Activated CD8-positive, alpha-beta T cell treated with anti-CD3 and anti-CD28 coated beads for 36 hours (primary cell): Measurements from ENCODE around the gene ABCD3. TPM values are rescaled to one million over a fixed set of nuclear protein-coding genes. Genes with fewer than 3 reads are reported as not detected.

Experiments used
- ATAC-seq: fragments of 200-7000 bp; cut with Tn5 transposase; one replicate; pipeline ENCODE4 v1.10.0; 2021; ENCODE audit warnings: mild to moderate bottlenecking, moderate library complexity
- CTCF ChIA-PET: fragments of 350-600 bp; sonication (Branson Sonifier 250); formaldehyde crosslinking; loops from one replicate; lab custom pipeline; 2021; ENCODE audit warnings: antibody characterized with exemption; lab: Charles Lee
- POLR2A ChIA-PET: fragments of 350-600 bp; sonication (Branson Sonifier 250); formaldehyde crosslinking; loops from one replicate; lab custom pipeline; 2021; ENCODE audit warnings: antibody characterized with exemption; lab: Charles Lee
- DNase-seq: peaks from one replicate; pipeline ENCODE4 v3.0.0-alpha.2; 2020
- H3K27ac Mint-ChIP-seq: one replicate; pipeline ENCODE4 v1.8.0; 2021; ENCODE audit warnings: mild to moderate bottlenecking, mixed read lengths
- H3K27me3 Mint-ChIP-seq: one replicate; pipeline ENCODE4 v1.8.0; 2021; ENCODE audit warnings: mixed read lengths
- H3K36me3 Mint-ChIP-seq: one replicate; pipeline ENCODE4 v1.8.0; 2021; ENCODE audit warnings: low read depth, mixed read lengths
- H3K4me1 Mint-ChIP-seq: one replicate; pipeline ENCODE4 v1.8.0; 2021; ENCODE audit warnings: low read depth, mixed read lengths
- H3K4me3 Mint-ChIP-seq: one replicate; pipeline ENCODE4 v1.8.0; 2021; ENCODE audit warnings: mild to moderate bottlenecking, moderate library complexity, mixed read lengths
- H3K9me3 Mint-ChIP-seq: one replicate; pipeline ENCODE4 v1.8.0; 2021; ENCODE audit warnings: mixed read lengths
- CTCF ChIP-seq: fragments of 200-600 bp; IDR thresholded peaks from one replicate; pipeline ENCODE4 v1.8.0; 2022; ENCODE audit warnings: antibody characterized with exemption, mild to moderate bottlenecking
- intact Hi-C: fragments of 100-400 bp; cut with micrococcal nuclease; formaldehyde crosslinking; loops from one replicate; pipeline ENCODE4 v1.10.0; 2022
- total RNA-seq, 2 experiments: library from RNA; stranded (reverse); gene quantifications; one replicate each; pipeline ENCODE4 v1.2.3, GENCODE V29; 2021

ABCD3 gene
- total RNA-seq, 2 experiments from 2014 or later, result 31.3 to 31.9 TPM

GRCh38 chr1:94542088-94542870 lies 124.1 kb downstream of the ABCD3 start:
- CTCF ChIA-PET, result interaction anchor here (1.0 kb wide), 1 partner anchor 62 kb away, joined by 3 read pairs; no protein-coding TSS in a partner anchor
- POLR2A ChIA-PET, result no interaction called here
- Mint-ChIP-seq H3K9me3 (no peaks in the 10 kb centered on the region), H3K4me1 (peaks cover 17% of the 10 kb centered on the region), H3K36me3 (no peaks in the 10 kb centered on the region), H3K4me3 (peak overlapping the region; percentile 75), H3K27ac (no peak overlapping the region), H3K27me3 (peaks cover 61% of the 10 kb centered on the region)
- DNase-seq (no peak), ATAC-seq (peak; percentile 35)
- TF ChIP-seq CTCF, result no peak
- intact Hi-C loops, result no loop called here

GRCh38 chr1:94543001-94543400 lies 124.8 kb downstream of the ABCD3 start:
- peaks cover 17% of the 10 kb centered on the region for H3K4me1 Mint-ChIP-seq
- peaks cover 59% of the 10 kb centered on the region for H3K27me3 Mint-ChIP-seq
- TF ChIP-seq CTCF, result no peak
- POLR2A ChIA-PET, result no interaction called here
- H3K27ac Mint-ChIP-seq, result no peak overlapping the region
- DNase-seq (no peak), ATAC-seq (no peak)
- intact Hi-C loops, result no loop called here
- H3K36me3 Mint-ChIP-seq, result no peaks in the 10 kb centered on the region
- H3K4me3 Mint-ChIP-seq, result peak overlapping the region; percentile 75
- CTCF ChIA-PET, result interaction anchor here (1.0 kb wide), 1 partner anchor 62 kb away, joined by 3 read pairs; no protein-coding TSS in a partner anchor
- H3K9me3 Mint-ChIP-seq, result no peaks in the 10 kb centered on the region

GRCh38 chr1:94543893-94544635 lies 125.9 kb downstream of the ABCD3 start:
- ChIA-PET POLR2A (no interaction called here), CTCF (no interaction called here)
- Mint-ChIP-seq H3K36me3 (no peaks in the 10 kb centered on the region), H3K4me1 (peaks cover 17% of the 10 kb centered on the region), H3K27ac (no peak overlapping the region), H3K9me3 (no peaks in the 10 kb centered on the region), H3K27me3 (peaks cover 53% of the 10 kb centered on the region), H3K4me3 (no peak overlapping the region)
- DNase-seq (no peak), ATAC-seq (no peak)
- intact Hi-C loops, result no loop called here
- TF ChIP-seq CTCF, result no peak

GRCh38 chr1:94544706-94545490 lies 126.7 kb downstream of the ABCD3 start:
- no peak for DNase-seq
- ChIA-PET CTCF (no interaction called here), POLR2A (no interaction called here)
- no peak overlapping the region for H3K4me3 Mint-ChIP-seq
- no peak for TF ChIP-seq CTCF
- H3K9me3 Mint-ChIP-seq, result no peaks in the 10 kb centered on the region
- H3K27me3 Mint-ChIP-seq, result peaks cover 45% of the 10 kb centered on the region
- H3K4me1 Mint-ChIP-seq, result peaks cover 17% of the 10 kb centered on the region
- ATAC-seq, result no peak
- intact Hi-C loops, result no loop called here
- no peaks in the 10 kb centered on the region for H3K36me3 Mint-ChIP-seq
- no peak overlapping the region for H3K27ac Mint-ChIP-seq
